IPS-NIHi7 (cell line): Measurements from ENCODE around the gene CDH2.

ENCODE experiments used
- DNase-seq: peaks from one replicate; pipeline ENCODE4 v3.0.0; 2012; ENCODE audit warnings: mixed read lengths; ENCODE audit errors: extremely low spot score

The CDH2 gene

DNA sequence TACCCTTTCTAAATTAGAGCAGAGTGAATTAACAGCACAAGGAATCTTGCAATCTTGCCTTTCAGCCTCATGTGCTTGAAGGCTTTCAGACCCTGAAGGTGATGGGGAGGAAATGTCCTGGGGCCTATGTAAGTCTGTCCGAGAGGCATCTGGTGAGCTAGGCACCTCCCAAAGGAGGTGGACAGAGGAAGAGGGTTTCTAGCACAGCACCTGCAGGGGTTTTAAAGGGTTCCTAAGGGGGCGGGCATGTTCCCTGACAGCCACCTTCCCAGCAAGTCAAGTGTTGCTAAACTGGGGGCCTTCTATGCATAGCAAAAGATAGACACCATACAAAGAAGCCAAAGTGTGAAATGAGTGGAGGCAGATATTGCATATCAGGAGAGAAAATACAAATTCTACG, 88.5 kb downstream of the CDH2 start:
- peak; percentile 63 for DNase-seq

DNA sequence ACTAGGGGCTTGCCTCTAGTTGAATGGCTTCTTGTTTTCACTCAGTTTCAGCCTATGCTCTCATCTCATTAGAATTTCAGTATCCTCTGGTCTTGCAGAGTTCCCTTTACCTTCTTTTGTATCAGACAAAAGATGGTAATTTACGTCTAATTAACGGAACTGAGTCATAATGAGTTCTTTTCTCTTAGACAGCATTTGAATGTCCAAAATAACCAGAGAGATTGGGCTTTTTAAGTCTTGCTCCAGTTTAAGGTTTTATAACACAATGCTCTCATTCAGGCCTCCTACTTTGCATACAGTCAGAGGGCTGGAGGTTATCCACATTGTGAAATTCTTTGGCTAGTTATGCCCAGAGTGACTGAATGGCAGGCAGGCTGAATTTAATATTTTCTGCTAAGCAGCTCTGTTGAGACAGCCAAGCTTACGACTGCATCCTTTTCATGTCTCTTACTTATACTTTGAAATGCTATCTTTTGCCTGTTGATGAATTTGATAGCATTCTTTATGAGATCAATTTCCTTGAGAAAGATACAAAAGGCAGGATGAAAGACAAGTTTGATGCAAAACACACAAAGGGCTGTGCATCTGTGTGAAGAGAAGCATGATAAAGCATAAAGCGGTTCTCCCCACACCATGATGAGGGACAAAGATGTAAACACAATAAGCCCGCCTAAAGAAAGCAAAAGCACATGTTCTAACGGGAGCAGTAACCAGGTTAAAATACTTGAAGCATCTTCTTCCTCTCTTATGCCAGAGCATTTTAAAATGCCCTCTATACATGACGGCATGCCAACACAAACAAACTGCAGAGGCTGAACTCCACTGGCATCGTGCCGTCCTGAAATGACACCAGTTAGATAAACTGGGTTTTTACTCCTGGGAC, 90.0 kb downstream of the CDH2 start:
- DNase-seq, result no peak

DNA sequence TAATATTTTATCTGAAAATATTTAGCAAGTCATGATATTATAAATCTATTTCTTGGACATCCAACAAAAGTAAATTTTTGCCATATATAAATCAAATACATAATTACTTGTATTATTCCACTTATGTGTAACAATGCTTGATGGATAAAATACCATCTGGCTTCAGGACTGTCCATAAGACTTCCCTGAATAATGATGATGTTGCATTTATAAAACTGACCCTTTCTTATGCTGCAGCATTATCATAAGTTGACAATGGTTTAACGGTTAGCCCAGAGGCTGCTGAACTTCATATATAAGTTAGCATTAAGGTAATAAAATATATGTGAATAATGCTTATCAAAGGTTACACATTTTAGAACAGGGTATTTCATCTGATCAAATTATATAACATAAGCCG, 95.4 kb downstream of the CDH2 start:
- no peak for DNase-seq

DNA sequence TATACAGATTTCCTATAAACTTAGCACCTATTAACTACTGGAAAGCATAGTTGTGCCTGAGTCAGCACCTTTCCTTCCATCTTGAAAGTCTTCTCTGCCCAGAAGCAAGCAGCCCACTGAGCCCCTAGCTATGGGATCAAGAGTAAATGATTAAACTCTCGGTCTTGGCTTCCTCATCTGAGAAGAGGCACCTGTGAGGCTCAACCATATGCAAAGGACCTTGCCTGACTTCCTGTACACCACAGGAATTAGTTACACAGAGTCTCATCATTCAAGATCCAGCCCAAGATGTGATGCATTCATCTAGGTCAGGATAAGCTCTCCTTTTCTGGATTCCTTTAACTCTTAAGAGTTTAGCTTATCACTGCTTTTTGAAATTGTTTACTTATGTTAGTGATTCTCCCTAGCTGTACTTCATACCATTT, 96.0 kb downstream of the CDH2 start:
- no peak for DNase-seq

DNA sequence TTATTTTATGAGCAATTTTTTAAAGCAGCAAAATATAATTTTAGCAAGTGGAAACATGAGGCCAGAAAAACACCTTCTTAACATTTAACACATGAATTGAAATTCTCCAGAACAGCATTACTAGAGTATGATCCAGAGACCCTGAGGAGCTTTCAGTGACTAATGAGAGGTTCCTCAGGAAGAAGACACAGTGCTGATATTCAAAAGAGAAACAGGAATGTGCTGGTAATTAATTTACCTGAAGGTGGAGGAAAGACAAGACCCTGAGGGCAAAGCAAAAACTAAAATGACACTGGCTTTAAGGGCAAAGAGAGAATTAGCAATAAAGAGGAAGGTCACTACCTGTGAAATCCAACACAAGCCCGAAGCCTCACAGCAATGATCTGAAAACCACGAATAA, 97.0 kb downstream of the CDH2 start:
- DNase-seq, result no peak

DNA sequence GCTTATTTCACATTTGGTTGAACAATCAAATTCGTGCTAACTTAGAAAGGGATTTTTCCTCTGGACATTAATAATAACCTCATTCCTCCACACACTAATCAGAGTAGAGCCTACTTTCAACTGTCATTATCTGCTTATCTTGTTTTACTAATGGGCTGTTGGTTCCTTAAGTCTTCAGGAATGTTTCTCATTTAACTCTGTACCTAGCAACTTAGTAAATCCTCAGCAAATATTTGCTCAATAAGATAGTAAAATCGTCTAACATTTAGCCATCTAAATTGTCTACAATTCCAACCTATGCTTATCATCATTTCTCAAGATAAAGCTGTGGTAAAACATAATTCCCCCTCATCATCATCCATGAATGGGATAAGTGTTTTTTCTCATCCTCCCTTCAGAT, 98.1 kb downstream of the CDH2 start:
- DNase-seq, result no peak

DNA sequence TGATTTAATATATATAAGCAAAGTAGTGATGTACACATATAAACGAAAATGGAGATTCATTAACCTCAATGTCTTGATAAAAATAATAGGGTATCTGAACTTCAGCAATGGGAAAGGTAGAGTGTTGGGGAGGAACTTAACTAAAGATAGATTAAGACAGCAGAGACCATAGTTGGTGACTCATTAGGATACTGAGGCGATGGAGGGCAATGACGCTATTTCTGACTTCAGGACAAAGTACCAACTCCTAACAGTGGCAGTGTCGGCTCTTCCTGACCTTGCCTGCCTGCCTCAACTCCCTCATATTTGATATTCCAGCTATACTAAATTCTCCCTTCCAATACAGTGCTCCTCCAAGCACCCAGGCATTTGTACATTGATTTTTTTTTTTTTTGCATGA, 98.6 kb downstream of the CDH2 start:
- DNase-seq, result no peak

DNA sequence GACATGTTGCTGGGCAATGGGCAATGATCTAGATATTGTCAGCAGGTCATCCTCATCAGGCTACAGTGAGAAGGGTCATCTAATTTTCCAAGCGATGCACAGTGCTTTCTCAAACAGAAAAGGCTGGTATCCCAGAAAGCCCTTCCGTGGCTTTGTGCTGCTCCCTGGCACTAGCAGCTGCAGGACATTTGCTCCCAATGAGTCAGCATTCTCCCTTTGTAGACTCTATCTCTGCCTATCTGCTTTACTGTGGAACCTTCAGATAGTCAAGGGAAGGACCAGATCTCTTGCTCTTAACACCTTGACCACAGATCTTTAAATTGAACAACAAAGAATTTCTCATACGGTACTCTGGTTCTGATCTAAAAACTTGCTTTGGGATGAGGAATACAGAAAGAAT, 101.4 kb downstream of the CDH2 start:
- no peak for DNase-seq

DNA sequence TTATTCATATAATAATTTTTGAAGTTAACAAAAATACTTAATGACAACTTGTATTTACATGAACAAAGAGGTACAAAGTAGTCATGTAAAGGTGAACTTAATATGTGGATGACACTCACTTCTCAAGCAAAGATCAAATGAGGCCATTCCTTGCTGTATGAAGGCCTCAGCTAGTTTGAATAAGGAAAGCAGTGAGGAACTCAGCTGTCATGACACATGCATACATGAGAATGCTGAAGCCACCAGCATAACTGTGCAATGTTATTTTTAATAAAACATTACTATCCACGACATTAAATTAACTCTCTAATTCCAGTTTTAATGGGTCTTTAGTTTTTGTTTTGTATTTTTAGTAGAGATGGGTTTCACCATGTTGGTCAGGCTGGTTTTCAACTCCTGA, 102.9 kb downstream of the CDH2 start:
- no peak for DNase-seq

DNA sequence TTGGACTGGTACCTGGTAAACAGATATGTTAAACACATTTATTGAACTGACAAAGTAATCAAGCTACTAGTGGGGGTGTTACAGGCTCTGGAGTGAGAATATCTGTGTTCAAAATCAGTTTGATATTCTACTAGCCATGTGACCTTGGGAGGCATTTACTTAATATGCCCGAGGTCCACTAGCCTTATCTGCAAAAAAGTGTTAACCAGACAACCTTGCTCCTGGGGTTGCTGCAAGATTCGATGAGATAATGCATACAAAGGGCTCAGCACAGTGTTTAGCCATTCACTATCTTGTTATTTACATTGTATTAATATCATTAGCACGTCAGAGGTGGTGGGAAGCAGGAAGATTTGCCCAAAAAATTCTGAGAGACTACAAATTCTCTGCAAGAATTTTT, 103.3 kb downstream of the CDH2 start:
- no peak for DNase-seq

DNA sequence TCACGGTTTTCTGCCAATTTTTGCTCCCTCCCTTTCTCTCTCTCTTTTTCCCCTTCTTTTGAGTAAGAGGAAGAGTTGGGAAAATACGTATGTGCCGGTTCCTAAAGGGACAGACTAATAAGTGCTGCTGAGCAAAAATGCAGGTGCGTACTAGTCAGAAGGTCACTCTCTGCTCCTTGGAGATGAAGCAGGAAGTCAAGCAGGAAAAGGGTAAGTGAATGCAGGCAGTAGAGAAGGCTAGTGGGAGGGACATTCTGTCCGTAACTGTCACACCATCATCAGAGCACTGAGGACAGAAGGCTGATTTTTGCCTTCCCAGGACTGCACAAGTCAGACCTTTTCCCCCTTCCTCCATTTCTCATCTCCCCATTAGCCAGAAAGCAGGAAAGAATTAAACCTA, 105.7 kb downstream of the CDH2 start:
- no peak for DNase-seq

DNA sequence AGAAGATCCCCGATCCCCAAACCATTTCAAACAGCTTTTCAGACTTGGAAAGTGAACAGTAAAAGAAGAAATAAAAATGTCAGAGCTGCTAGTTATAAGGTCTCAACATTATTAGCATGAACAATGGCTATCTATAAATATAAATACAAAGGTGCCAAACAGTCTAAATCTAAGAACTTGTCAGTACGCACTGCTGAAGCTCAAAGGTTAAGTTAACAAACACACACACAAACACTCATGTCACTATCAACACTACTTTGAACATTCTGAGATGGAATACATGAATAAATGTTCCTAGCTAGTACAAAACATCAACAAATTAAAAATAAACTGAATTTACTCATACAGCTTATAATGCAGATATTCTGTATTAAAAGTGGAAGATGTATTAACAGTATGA, 108.7 kb downstream of the CDH2 start:
- DNase-seq, result no peak

DNA sequence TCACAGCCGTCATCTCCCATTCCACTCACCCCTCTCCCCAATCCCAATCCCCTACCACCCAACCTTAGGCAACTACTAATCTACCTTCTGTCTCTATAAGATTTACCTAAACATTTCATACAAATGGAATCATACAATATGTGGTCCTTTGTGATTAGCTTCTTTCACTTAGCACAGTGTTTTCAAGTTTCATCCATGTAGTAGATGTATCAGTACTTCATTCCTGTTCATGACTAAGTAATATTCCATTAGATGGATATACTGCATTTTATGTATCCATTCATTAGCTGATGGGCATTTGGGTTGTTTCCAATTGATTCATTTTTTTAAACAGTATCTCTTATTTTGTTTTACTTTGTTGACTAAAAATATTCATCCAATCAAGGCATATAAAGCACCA, 109.6 kb downstream of the CDH2 start:
- no peak for DNase-seq

DNA sequence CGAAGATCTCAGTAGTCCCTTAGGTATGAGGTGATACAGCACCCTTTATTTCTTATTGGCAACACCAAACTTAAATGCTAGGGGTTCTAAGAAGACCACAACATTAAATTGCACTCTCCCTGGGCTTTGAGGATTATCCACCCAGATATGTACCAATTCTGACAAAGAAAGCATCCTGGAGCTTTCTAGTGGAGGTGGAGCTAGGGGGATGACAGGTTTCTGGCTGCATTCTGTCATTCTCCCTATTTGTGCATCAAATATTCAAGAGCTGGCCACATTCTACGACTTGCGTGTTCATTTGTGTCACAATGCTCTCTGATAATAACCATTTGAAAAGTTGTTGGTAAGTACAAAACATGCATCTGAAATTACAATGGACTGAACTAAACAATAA, 111.1 kb downstream of the CDH2 start:
- DNase-seq, result no peak

DNA sequence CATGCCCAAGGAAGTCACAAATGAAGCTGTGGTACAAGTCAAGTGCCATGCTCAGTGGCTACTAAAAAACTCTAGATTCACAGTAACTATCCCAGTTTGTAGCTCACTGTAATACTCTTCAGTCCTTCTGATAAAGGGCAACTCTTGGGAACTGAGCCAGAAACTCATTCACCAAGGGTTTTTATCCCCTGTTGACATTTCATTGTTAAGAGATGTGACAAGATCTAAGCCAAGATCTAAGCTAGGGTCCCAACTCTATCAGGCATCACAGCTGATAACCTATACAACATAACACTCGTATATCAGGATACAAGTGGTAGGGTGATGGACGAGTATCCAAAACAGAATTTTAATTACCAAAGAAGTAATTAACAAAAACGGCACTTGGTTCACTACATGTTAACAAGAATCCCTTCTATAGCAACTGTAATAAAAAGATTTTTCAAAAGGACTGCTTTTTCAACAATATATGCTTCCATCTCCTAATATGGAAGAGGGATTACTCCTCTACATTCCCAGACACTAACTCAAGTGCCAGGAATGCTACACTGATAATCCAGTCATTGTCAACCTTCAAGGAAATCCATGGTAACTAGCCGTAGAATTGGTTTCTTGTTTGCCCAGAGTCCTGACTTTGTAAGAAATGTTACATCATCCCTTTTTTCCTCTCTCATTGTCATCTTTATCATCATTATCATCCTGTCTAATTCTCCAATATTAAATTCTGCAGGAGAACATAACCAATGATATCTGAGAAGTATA, 111.7 kb downstream of the CDH2 start:
- no peak for DNase-seq

DNA sequence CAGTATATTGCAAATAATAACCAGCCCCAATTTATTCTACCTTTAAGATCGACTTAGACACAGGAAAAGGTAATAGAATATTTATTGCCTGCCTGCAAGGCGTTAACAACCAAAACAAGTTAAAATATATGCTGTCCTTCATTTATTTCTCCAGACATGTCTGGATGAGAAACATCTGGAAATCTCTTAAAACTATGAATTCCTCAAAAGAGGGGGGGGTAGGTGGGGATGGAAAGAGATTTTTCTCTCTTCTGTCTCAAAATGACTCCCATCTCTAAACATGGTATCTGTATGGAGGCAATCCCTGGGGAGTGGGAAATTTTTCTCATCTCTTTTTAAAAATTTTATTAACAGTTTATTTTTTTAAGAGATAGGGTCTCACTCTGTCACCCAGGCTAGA, 113.0 kb downstream of the CDH2 start:
- DNase-seq, result no peak

DNA sequence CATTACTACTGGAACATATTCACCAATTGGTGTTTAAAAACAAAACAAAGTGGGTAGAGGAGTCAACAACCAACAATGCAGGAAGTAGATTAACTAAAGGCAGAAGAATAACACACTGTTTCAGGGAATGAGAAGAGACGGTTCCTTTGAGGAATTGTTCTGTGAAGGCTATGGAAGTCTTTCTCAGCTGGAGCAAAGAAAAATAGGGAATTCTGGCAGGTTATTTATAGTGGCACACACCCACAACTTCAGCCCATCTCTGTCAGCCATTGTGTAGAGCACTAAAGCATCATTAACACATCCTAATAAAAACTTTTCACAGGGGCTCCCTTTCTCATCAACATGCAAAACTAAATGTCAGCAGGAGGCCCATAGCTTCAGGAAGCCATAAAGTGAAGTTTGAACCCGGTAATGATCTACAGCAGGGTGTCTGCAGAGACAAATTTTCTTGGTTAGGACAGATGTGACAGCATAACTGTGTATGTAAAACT, 113.6 kb downstream of the CDH2 start:
- no peak for DNase-seq

DNA sequence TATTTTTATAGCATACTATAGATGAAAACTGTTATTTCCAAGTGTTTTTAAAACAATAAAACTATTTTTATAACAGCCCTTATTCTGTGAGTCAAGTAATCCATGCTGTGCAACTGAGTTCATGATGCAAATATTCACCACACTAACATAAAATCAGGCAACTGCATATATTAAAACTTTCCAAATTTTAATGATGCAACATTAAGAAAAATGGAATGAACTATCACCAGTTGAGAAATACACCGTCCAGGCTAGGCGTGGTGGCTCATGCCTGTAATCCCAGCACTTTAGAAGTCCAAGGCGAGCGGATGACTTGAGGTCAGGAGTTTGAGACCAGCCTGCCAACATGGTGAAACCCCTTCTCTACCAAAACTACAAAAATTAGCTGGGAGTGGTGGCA, 114.5 kb downstream of the CDH2 start:
- no peak for DNase-seq

DNA sequence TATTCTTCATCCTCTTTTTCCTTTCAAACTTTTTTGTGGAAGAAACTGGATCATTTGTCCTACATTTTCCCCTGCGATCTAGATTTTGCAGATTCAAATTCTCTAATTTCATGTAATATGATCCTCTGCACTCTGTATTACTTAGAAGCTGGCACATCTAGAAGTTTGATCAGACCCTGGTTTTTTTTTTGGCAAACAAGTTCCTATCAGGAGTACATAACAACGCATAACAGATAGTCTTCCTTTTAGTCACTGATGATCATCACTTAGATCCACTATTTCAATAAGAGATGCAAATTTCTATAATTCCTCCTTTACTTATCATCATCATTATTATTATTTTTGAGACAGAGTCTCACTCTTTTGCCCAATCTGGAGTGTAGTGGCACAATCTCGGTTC, 117.1 kb downstream of the CDH2 start:
- no peak for DNase-seq

DNA sequence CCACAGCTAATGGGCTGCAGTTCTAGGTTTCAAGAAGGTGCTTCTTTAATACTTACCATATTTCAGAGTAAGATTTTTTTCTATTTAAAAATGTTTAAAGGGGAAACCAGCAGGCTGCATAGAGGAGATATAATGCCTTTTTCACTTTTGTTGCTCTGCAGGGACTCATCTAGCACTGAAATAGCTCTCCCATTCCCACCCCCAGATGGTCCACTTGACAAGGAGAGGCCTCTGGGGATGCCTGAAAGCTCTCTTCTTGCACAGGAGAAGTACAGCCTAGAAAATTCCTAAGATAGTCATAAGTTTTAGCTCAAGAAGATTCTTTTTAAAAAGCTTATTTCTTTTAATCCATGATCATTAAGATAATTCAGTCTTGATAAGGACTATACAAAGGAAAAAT, 126.4 kb downstream of the CDH2 start:
- DNase-seq, result no peak

DNA sequence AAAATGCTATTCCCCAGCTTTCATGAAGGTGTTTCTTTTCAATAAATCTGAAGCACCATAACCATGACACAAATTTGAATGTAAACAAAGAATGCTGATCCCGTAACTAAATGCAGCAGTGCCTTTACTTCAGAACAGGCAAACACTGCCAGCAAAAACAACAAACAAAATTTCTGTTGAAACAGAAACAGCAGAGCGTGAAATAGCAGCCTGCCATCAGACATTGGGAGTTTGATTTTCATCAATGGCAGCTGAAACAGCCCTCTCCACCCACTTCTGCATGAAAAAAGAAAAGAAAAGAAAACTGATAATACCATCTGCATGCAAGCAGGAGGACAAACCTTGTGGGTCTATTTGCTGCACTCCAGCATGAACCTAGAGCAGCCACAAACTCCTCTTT, 128.3 kb downstream of the CDH2 start:
- DNase-seq, result no peak

DNA sequence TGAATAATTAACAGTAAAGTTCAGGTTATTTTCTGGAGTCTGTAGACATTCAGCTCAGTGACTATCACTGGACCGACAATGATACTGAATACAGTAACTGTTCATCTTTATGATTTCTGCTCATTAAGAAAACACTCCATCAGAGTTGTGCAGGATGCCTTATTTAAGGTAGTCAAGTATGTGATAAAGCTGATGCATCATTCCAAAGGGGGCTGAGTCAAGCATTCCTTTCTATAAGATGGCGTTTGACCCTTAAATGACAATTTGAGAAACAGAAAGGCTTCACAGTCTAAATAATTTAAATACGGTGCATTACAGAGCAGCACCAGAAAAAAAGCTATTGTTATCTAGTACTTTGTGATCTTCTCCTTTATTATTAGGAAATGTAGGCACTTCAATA, 131.1 kb downstream of the CDH2 start:
- DNase-seq, result no peak

DNA sequence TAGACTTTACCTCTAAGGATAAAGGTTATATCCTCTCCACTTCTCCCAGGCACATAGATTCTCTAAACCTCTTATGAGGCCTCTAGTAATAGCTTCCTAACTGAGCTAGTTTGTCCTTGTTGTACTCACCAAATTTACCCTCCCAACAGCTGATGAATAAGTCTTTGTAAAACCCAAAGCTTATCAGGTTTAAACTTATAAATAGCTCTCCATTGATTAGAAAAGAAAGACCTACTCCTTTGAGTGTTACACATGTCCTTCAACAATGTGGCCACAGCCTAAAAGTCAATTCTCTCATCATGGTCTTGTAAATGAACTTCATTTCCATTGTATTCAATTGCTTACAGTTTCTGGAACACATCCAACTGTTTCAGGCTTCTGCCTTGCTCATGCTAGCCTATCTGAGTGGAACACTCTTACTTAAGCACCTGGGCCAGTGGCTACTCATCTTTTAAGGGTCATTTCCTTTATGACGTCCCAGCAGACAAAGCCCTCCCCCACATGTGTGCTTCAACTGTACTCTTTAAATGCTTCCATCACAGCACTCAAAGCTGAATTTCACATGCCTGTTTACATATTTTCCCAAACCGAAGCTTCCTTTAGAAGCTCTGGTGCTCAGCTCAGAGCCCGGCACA, 131.6 kb downstream of the CDH2 start:
- no peak for DNase-seq
